ENCODE results near the gene HTRA3.

GRCh38 chr4:8322794-8323704 is 53.5 kb downstream of the HTRA3 start:
- TF ChIP-seq CTCF (conservative IDR thresholded peaks at IDR 0.05; ENCODE audit: low read length) (no peak), EZH2phosphoT487 (IDR thresholded peaks at IDR 0.05; ENCODE audit: borderline replicate concordance, low read depth, low read length) (no peak)
